SJSA1 (cell line): Measurements from ENCODE around the gene CDH23. TPM values are rescaled to one million over a fixed set of nuclear protein-coding genes. Genes with fewer than 3 reads are reported as not detected.
A peak's percentile ranks its signal among the peaks of the same experiment; 100 is the strongest.

ENCODE experiments used
- DNase-seq, 2 experiments: peaks; one replicate each; pipeline ENCODE4 v3.0.0-alpha.2; 2015 to 2020; ENCODE audit warnings: low spot score in 2 of 2, low read depth in 1 of 2
- H3K27ac ChIP-seq: fragments of 250-450 bp; sonication (Bioruptor Pico); 2 replicates; pipeline ENCODE4 v1.5.1; 2020; ENCODE audit warnings: mild to moderate bottlenecking, moderate library complexity
- H3K27me3 ChIP-seq: fragments of 250-450 bp; sonication (Bioruptor Pico); replicated peaks from 2 replicates; pipeline ENCODE4 v1.5.1; 2020; ENCODE audit warnings: mild to moderate bottlenecking, moderate library complexity
- H3K36me3 ChIP-seq: fragments of 250-450 bp; sonication (Bioruptor Pico); 2 replicates; pipeline ENCODE4 v1.5.1; 2020; ENCODE audit warnings: mild to moderate bottlenecking
- H3K4me1 ChIP-seq: fragments of 250-450 bp; sonication (Bioruptor Pico); replicated peaks from 2 replicates; pipeline ENCODE4 v1.6.1; 2021; ENCODE audit warnings: mild to moderate bottlenecking
- H3K4me3 ChIP-seq: fragments of 250-450 bp; sonication (Bioruptor Pico); 2 replicates; pipeline ENCODE4 v1.5.1; 2020; ENCODE audit warnings: mild to moderate bottlenecking
- H3K9me3 ChIP-seq: fragments of 250-450 bp; sonication (Bioruptor Pico); replicated peaks from 2 replicates; pipeline ENCODE4 v1.5.1; 2020; ENCODE audit warnings: mild to moderate bottlenecking
- total RNA-seq: library from RNA; depleted of rRNA; stranded (reverse); fragments of >200 nt; shearing (Covaris generic); gene quantifications from 2 replicates; pipeline ENCODE4 v1.2.3, GENCODE V29; 2014

Gene CDH23
- total RNA-seq, 1 experiment from 2014 or later, result 0.37 TPM

- DNase-seq, result peak in 1 of 2 experiments; percentile 11
- Histone ChIP-seq H3K27ac (no peak overlapping the region), H3K27me3 (0 out of 2 replicates have a peak, but pooled peaks cover 2% of the 10 kb centered on the region), H3K9me3 (no peaks in the 10 kb centered on the region), H3K4me3 (no peak overlapping the region), H3K4me1 (peaks cover 6% of the 10 kb centered on the region; the same call in 1 of the 2 replicates), H3K36me3 (no peaks in the 10 kb centered on the region)
Measured at GRCh38 chr10:71426058-71426605, 29.4 kb downstream of the CDH23 start.

- no peaks in the 10 kb centered on the region for H3K9me3 ChIP-seq
- H3K27ac ChIP-seq, result no peak overlapping the region
- H3K27me3 ChIP-seq, result no peaks in the 10 kb centered on the region
- H3K4me3 ChIP-seq, result no peak overlapping the region
- no peaks in the 10 kb centered on the region for H3K36me3 ChIP-seq
- peaks cover 6% of the 10 kb centered on the region; the same call in 1 of the 2 replicates for H3K4me1 ChIP-seq
- peak; percentile 40 to 52 for DNase-seq
Measured at GRCh38 chr10:71427246-71427645, 30.5 kb downstream of the CDH23 start.

DNA sequence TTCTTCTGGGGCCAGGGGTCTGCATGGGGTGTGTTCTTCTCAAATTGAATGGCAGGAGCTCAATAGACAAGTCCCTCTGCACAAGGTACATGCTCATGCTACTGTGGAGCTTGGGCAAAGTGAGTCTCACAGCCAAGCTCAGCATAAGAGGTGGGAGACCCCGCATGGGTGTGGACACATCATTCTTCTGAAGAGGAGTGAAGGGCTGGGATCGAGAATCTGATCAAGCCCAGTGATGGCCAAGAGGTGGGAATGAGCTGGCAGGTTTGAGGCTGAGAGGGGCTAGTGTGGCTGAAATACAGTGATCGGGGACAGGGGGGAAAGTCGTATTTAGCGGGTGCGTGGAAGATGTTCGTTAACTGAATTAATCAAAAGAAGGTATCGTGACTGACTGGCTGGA is 32.6 kb downstream of the CDH23 start:
- H3K4me1 ChIP-seq, result peaks cover 6% of the 10 kb centered on the region; the same call in 1 of the 2 replicates
- no peaks in the 10 kb centered on the region for H3K9me3 ChIP-seq
- DNase-seq, result peak in 1 of 2 experiments; percentile 19
- no peaks in the 10 kb centered on the region for H3K36me3 ChIP-seq
- no peak overlapping the region for H3K27ac ChIP-seq
- H3K27me3 ChIP-seq, result no peaks in the 10 kb centered on the region
- no peak overlapping the region for H3K4me3 ChIP-seq

- H3K4me3 ChIP-seq, result no peak overlapping the region
- peak in 1 of 2 experiments; percentile 40 for DNase-seq
- no peaks in the 10 kb centered on the region for H3K27me3 ChIP-seq
- H3K9me3 ChIP-seq, result no peaks in the 10 kb centered on the region
- no peak overlapping the region for H3K27ac ChIP-seq
- H3K4me1 ChIP-seq, result peaks cover 6% of the 10 kb centered on the region; the same call in 1 of the 2 replicates
- no peaks in the 10 kb centered on the region for H3K36me3 ChIP-seq
Measured at GRCh38 chr10:71429929-71430328, 33.2 kb downstream of the CDH23 start.

- H3K9me3 ChIP-seq, result no peaks in the 10 kb centered on the region
Measured at GRCh38 chr10:71431239-71432100, 34.8 kb downstream of the CDH23 start.

DNA sequence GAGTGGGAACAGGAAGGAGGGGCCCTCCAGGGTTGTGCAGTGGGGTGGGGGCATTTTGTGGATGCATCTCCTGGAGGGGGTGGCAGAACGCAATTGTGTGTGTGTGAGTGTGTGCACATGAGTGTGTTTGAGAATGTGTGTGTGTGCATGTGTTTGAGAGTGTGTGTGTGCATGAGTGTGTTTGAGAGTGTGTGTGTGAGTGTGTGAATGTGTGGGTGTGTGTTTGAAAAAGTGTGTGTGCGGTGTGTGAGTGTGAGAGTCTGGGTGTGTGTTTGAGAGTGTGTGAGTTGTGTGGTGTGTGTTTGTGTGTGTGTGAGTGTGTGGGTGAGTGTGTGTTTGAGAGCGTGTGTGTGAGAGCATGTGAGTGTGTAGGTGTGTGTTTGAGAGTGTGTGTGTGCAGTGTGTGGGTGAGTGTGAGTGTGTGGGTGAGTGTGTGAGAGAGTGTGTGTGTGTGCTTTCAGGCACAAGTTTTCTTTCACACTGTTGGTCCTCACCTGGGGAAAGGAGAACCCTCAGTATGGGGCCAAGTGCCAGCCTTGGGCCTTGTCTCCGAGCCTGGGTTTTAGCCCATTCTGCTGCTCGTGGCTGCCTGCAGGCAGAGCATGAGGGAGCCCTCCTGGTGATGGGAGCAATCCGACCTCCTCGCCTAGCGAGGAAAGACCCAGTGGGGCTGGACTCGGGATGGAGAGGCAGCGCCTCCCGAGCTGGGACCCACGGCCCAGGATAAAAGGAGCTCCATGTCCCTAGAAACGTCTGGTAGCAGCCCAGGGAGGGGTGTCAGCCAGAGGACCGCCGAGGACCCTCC is 35.6 kb downstream of the CDH23 start:
- H3K9me3 ChIP-seq, result no peaks in the 10 kb centered on the region
- no peak for DNase-seq

More at GRCh38 chr10:71431239-71432100, 34.8 kb downstream of the CDH23 start:
- H3K4me3 ChIP-seq, result no peak overlapping the region
- DNase-seq, result peak in 1 of 2 experiments; percentile 28
- no peak overlapping the region for H3K27ac ChIP-seq
- no peaks in the 10 kb centered on the region for H3K36me3 ChIP-seq
- peaks cover 6% of the 10 kb centered on the region; the same call in 1 of the 2 replicates for H3K4me1 ChIP-seq
- H3K27me3 ChIP-seq, result no peaks in the 10 kb centered on the region

DNA sequence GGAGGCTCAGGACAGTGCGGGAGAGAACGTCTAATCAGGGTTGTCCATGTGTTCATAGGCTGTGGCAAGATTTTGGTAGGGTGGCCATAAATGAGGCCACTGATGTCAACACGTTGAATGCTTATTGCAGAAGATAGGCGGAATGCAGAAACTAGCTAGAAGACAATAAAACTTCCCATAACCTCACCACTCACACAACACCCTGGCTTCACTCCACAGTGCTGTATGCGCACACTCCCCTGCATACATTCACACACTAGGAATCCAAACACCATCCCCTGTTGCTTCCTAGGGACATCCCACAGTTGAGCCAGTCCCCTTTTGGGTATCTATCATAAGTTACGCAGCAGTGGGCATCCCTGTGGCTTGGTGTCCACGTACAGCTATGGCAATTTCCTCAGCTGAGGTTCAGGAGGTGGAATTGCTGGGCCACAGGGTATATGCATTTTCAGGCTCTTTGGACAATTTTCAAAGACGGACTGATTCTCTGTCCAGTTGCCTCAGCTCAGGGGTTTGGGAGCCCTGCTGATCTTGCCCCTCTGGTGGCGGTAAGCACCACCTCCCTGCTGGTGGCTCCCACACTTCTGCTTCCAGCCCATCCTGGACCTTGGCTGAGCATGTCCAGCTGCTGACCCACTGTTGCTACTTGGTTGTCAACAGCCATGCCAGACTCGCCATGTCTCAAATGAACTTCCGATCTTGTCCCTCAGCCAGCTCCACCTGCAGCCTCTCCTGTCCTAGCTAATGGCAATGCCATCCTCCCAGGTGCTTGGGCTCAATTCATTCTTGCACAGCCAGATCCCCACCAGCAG is 36.4 kb downstream of the CDH23 start:
- DNase-seq, result peak in 1 of 2 experiments; percentile 31
- no peak overlapping the region for H3K4me3 ChIP-seq

More for the DNA sequence above, 35.6 kb downstream of the CDH23 start:
- peaks cover 3% of the 10 kb centered on the region; the same call in 1 of the 2 replicates for H3K4me1 ChIP-seq
- H3K27me3 ChIP-seq, result no peaks in the 10 kb centered on the region
- no peak overlapping the region for H3K4me3 ChIP-seq
- no peak overlapping the region for H3K27ac ChIP-seq
- no peaks in the 10 kb centered on the region for H3K36me3 ChIP-seq

GRCh38 chr10:71433768-71434744 is 37.3 kb downstream of the CDH23 start:
- no peaks in the 10 kb centered on the region for H3K27me3 ChIP-seq
- H3K4me1 ChIP-seq, result no peaks in the 10 kb centered on the region
- no peak overlapping the region for H3K27ac ChIP-seq
- peak in 1 of 2 experiments; percentile 37 for DNase-seq
- H3K36me3 ChIP-seq, result no peaks in the 10 kb centered on the region
- no peaks in the 10 kb centered on the region for H3K9me3 ChIP-seq
- H3K4me3 ChIP-seq, result no peak overlapping the region

More for the DNA sequence above, 36.4 kb downstream of the CDH23 start:
- no peak overlapping the region for H3K27ac ChIP-seq
- H3K36me3 ChIP-seq, result no peaks in the 10 kb centered on the region
- no peaks in the 10 kb centered on the region for H3K27me3 ChIP-seq
- H3K9me3 ChIP-seq, result no peaks in the 10 kb centered on the region
- no peaks in the 10 kb centered on the region for H3K4me1 ChIP-seq

DNA sequence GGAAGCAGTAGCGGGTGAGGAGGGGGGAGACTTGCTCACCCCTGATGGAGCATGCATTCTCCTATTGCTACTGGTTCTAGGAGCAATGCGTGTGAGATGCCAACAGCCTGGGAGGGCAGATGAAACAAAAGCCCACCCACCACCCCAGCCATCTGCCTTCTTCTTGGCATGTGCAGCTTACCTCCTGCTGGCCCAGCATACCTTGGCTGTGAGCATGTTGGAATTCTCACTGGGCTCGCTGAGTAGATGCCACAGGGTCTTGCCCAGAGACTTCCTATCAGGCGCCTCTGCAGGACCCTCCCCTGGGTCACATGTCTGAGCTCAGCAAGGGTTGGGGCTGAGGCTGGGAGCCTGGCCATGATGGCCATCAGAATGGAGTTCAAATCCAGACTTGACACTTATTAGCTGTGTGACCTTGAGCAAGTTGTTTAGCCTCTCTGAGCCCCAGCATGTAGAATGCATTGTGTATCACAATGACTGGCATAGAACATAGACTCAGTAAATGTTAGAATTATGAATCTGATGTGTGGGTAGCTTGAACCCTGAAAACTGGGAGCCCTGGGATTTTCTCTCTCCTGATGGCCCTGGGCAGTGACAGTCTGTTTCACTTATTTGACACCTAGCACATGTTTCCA is 38.2 kb downstream of the CDH23 start:
- H3K36me3 ChIP-seq, result no peaks in the 10 kb centered on the region
- H3K27ac ChIP-seq, result no peak overlapping the region
- no peak overlapping the region for H3K4me3 ChIP-seq
- no peaks in the 10 kb centered on the region for H3K9me3 ChIP-seq
- H3K27me3 ChIP-seq, result no peaks in the 10 kb centered on the region
- H3K4me1 ChIP-seq, result no peaks in the 10 kb centered on the region
- peak in 1 of 2 experiments; percentile 28 for DNase-seq

DNA sequence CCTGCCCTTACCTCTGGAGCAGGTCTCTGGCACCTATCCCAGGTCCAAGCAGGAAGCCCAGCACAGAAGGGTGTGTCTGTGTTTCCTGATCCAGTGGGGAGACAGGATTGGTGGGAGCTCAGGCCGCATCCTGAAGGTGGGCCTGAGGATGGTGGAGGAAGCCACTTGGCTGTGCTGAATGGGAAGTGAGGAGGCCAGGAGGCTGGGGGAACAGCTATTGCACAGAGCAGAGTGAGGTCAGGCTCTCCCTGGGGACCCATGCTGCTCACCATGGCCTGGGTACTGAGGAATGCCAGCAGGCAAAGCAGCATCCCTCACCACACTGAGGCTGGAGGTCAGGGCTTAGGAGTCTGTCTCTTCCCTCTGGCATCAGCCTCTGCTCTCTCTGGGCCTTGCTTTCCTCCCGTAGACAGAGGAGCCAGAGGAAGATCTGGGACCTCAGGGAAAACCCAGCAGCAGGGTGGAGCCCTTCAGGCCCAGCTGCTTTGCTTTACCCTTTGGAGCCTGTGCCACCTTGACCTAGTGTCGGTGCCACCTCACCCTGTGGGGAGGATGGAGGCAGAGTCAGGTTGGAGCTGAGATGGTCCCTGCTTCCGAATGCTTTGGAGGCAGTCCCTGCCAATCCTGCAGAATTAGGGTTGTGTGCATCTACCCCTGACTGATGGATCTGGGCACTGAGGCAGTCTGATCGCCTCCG is 39.0 kb downstream of the CDH23 start:
- Histone ChIP-seq H3K36me3 (no peaks in the 10 kb centered on the region), H3K4me3 (no peak overlapping the region), H3K4me1 (no peaks in the 10 kb centered on the region), H3K27ac (no peak overlapping the region), H3K9me3 (no peaks in the 10 kb centered on the region), H3K27me3 (no peaks in the 10 kb centered on the region)
- DNase-seq, result peak in 1 of 2 experiments; percentile 28
